OCI-LY7 (cell line): Measurements from ENCODE around the gene SART1. TPM values are rescaled to one million over a fixed set of nuclear protein-coding genes. Genes with fewer than 3 reads are reported as not detected.

ENCODE experiments used
- BruUV-seq: library from RNA; stranded (reverse); fragments of 400-500 nt; replicated peaks from 2 replicates; lab custom pipeline; 2021; lab: Mats Ljungman, UMichigan
- CTCF ChIA-PET: fragments of 300-600 bp; sonication (Branson Sonifier 250); formaldehyde crosslinking; loops from one replicate; lab custom pipeline; 2022; ENCODE audit warnings: antibody characterized with exemption; ENCODE audit not compliant: unreplicated experiment; lab: Charles Lee
- POLR2A ChIA-PET: fragments of 300-600 bp; sonication (Branson Sonifier 250); formaldehyde crosslinking; loops from one replicate; lab custom pipeline; 2022; ENCODE audit warnings: antibody characterized with exemption; lab: Charles Lee
- DNase-seq: peaks from one replicate; pipeline ENCODE4 v3.0.0-alpha.2; 2015; ENCODE audit warnings: low spot score
- H2AFZ ChIP-seq: fragments of 200-600 bp; sonication (generic), shearing (Covaris generic); 2 replicates; pipeline ENCODE4 v1.6.1; 2014; ENCODE audit warnings: mild to moderate bottlenecking, antibody characterized with exemption, low read length, moderate library complexity
- H3K27ac ChIP-seq: fragments of 200-600 bp; sonication (generic); 2 replicates; pipeline ENCODE4 v1.5.1; 2014; ENCODE audit warnings: mixed run types, low read depth, mild to moderate bottlenecking, moderate library complexity, low read length, inconsistent platforms; ENCODE audit not compliant: poor library complexity, severe bottlenecking
- H3K36me3 ChIP-seq: fragments of 200-600 bp; sonication (generic); 2 replicates; pipeline ENCODE4 v1.6.1; 2014; ENCODE audit warnings: mild to moderate bottlenecking, antibody characterized with exemption, low read length, moderate library complexity, mixed read lengths; ENCODE audit not compliant: insufficient read depth
- H3K4me1 ChIP-seq: fragments of 200-600 bp; sonication (generic); 2 replicates; pipeline ENCODE4 v1.5.1; 2014; ENCODE audit warnings: mild to moderate bottlenecking, low read length; ENCODE audit not compliant: insufficient read depth, poor library complexity, severe bottlenecking
- H3K4me2 ChIP-seq: fragments of 200-600 bp; sonication (generic); 2 replicates; pipeline ENCODE4 v1.6.1; 2014; ENCODE audit warnings: mild to moderate bottlenecking, low read length
- H3K4me3 ChIP-seq: fragments of 200-600 bp; sonication (generic); 2 replicates; pipeline ENCODE4 v1.5.1; 2014; ENCODE audit warnings: mild to moderate bottlenecking, low read depth, low read length; ENCODE audit not compliant: poor library complexity, severe bottlenecking
- H3K79me2 ChIP-seq: fragments of 200-600 bp; sonication (generic); 2 replicates; pipeline ENCODE4 v1.6.1; 2016; ENCODE audit warnings: low read depth, mild to moderate bottlenecking, low read length, moderate library complexity, mixed read lengths; ENCODE audit not compliant: insufficient read depth
- H3K9me2 ChIP-seq: fragments of 200-600 bp; sonication (generic); 2 replicates; pipeline ENCODE4 v1.6.1; 2016; ENCODE audit warnings: mild to moderate bottlenecking, low read length, mixed read lengths; ENCODE audit not compliant: insufficient read depth
- H3K9me3 ChIP-seq: fragments of 200-600 bp; sonication (generic); 2 replicates; pipeline ENCODE4 v1.6.1; 2014; ENCODE audit warnings: mild to moderate bottlenecking, mixed run types, low read length, mixed read lengths
- H4K20me1 ChIP-seq: fragments of 200-600 bp; sonication (generic); 2 replicates; pipeline ENCODE4 v1.6.1; 2014; ENCODE audit warnings: mild to moderate bottlenecking, antibody characterized with exemption, low read length, moderate library complexity, mixed read lengths; ENCODE audit not compliant: insufficient read depth
- CTCF ChIP-seq: fragments of 200-600 bp; sonication (generic); conservative IDR thresholded peaks from 2 replicates; pipeline ENCODE4 v1.5.1; 2014; ENCODE audit warnings: mild to moderate bottlenecking, antibody characterized with exemption, low read length, moderate library complexity, mixed read lengths
- EZH2phosphoT487 ChIP-seq: fragments of 200-600 bp; sonication (generic); IDR thresholded peaks from 2 replicates; pipeline ENCODE4 v1.6.1; 2018; ENCODE audit warnings: low read depth, borderline replicate concordance, mild to moderate bottlenecking, mixed run types, antibody characterized with exemption, low read length, moderate library complexity, mixed read lengths
- intact Hi-C: fragments of 100-400 bp; cut with micrococcal nuclease; formaldehyde crosslinking; loops from one replicate; pipeline ENCODE4 v1.10.0; 2022; ENCODE audit not compliant: unreplicated experiment
- total RNA-seq, 2 experiments: library from RNA; depleted of rRNA in 1 of 2; stranded (reverse); fragments of >200 nt in 1 of 2; shearing (Covaris generic) in 1 of 2; gene quantifications; 2 replicates each; pipeline ENCODE4 v1.2.3, GENCODE V29; 2014 to 2022

The SART1 gene
- total RNA-seq, 2 experiments from 2014 or later, result 50.4 to 55.5 TPM

DNA sequence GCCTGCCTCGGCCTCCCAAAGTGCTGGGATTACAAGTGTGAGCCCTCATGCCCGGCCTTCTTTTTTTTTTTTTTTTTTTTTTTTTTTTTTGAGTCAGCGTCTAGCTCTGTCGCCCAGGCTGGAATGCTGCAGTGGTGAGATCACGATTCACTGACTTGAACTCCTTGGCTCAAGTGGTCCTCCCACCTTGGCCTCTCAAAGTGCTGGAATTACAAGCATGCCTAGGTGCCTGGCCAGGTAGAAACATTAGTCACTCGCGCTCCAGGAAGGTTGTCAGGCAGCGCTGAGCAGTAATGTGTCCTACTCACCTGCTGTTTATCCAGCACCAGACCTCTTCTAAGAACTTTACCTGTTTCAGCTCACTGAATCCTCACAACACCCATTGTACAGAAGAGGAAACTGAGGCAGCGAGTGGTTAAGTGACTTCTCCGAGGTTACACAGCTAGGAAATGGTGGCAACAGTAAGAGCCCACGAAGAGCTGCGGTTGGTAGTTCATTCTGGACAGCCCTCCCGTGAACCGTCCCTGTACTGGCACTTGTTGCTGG, 49.8 kb downstream of the SART1 start:
- POLR2A ChIA-PET, result no interaction called here

DNA sequence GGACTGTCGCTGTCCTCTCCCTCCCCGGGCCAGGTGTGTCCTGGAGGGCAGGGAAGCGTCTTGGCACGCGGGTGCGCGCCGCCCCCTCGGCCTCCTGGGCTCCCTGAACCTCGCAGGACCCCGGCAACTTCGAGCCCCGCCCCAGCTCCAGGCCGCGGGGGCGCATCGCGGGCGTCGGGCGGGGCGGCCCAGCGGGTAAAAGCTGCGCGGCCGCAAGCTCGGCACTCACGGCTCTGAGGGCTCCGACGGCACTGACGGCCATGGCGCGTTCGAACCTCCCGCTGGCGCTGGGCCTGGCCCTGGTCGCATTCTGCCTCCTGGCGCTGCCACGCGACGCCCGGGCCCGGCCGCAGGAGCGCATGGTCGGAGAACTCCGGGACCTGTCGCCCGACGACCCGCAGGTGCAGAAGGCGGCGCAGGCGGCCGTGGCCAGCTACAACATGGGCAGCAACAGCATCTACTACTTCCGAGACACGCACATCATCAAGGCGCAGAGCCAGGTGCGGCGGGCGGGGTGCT, 50.3 kb downstream of the SART1 start, which contains the start of gene CST6:
CST6 (plus strand) TSS at position 224 of the 519 bp plus-strand sequence; CDS start at position 261, 37 bp downstream.
- TF ChIP-seq EZH2phosphoT487, result no peak
- no peaks in the 10 kb centered on the region for H4K20me1 ChIP-seq
- no peak within 1 kb of the TSS for H3K4me3 ChIP-seq
- intact Hi-C loops, result no loop called here
- POLR2A ChIA-PET, result no interaction called here
- no peak within 1 kb of the TSS for H2AFZ ChIP-seq
- H3K36me3 ChIP-seq, result no peaks in the 10 kb centered on the region
- no peaks in the 10 kb centered on the region for H3K9me2 ChIP-seq
- H3K27ac ChIP-seq, result no peak within 1 kb of the TSS
- no TSS peak for BruUV-seq
- H3K9me3 ChIP-seq, result no peaks in the 10 kb centered on the region
- no peaks in the 10 kb centered on the region for H3K4me1 ChIP-seq
- H3K79me2 ChIP-seq, result no peaks in the 10 kb centered on the region
- CTCF ChIA-PET, result interaction anchor here (0.6 kb wide), 1 partner anchor 367 kb away, joined by 10 read pairs; no protein-coding TSS in a partner anchor
- DNase-seq, result no peak
- no peak within 1 kb of the TSS for H3K4me2 ChIP-seq

More for the DNA sequence above, 49.8 kb downstream of the SART1 start:
- no peaks in the 10 kb centered on the region for H3K9me3 ChIP-seq
- CTCF ChIA-PET, result interaction anchor here (0.6 kb wide), 1 partner anchor 366 kb away, joined by 10 read pairs; no protein-coding TSS in a partner anchor
- H3K4me1 ChIP-seq, result no peaks in the 10 kb centered on the region
- no peak overlapping the region for H3K4me3 ChIP-seq
- no peak for TF ChIP-seq CTCF
- H3K36me3 ChIP-seq, result peaks cover 2% of the 10 kb centered on the region; the same call in 1 of the 2 replicates
- DNase-seq, result no peak
- BruUV-seq, result no TSS peak
- H2AFZ ChIP-seq, result no peak overlapping the region
- no peak overlapping the region for H3K27ac ChIP-seq
- no peak overlapping the region for H3K4me2 ChIP-seq
- intact Hi-C loops, result no loop called here
- no peaks in the 10 kb centered on the region for H4K20me1 ChIP-seq
- no peaks in the 10 kb centered on the region for H3K79me2 ChIP-seq
- H3K9me2 ChIP-seq, result no peaks in the 10 kb centered on the region

DNA sequence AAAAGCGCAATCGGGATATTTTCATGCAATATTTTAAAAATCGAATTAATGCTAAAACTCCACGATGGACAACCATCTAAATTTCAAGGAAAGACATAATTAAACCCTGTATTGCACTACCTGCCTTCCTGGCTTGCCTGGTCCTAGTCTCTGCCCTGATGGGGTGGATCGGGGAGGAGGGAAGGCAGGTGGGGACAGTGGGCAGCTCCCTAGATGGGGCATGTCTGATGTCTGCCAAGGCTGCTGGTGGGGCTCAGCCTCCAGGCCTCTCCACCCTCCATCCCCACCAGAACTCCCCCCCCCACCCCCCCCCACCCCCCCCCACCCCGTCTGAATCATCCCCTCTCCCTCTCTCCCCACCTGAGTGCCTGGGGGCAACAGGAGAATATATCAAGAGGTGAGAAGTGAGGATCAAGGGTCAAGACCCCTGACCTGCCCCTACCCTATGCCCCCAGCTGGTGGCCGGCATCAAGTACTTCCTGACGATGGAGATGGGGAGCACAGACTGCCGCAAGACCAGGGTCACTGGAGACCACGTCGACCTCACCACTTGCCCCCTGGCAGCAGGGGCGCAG, 50.9 kb downstream of the SART1 start:
- Histone ChIP-seq H3K79me2 (no peaks in the 10 kb centered on the region), H3K4me3 (no peak overlapping the region), H3K9me3 (no peaks in the 10 kb centered on the region), H2AFZ (no peak overlapping the region), H3K9me2 (no peaks in the 10 kb centered on the region), H3K4me1 (no peaks in the 10 kb centered on the region), H3K36me3 (no peaks in the 10 kb centered on the region), H3K4me2 (no peak overlapping the region), H3K27ac (no peak overlapping the region), H4K20me1 (no peaks in the 10 kb centered on the region)
- DNase-seq, result no peak
- TF ChIP-seq EZH2phosphoT487 (no peak), CTCF (no peak)
- no TSS peak for BruUV-seq
- intact Hi-C loops, result no loop called here
- CTCF ChIA-PET, result no interaction called here
- POLR2A ChIA-PET, result no interaction called here
